Left lung (tissue), 10 donors: ENCODE results near the gene PIP5K1B. TPM values are rescaled to one million over a fixed set of nuclear protein-coding genes. Genes with fewer than 3 reads are reported as not detected.

ENCODE experiments used
- ATAC-seq: fragments of 200-7000 bp; cut with Tn5 transposase; one replicate; pipeline ENCODE4 v1.9.1; 2020; ENCODE audit warnings: moderate library complexity
- DNase-seq, 4 donors: peaks; one replicate each; pipeline ENCODE4 v3.0.0-alpha.2; 2013 to 2020
- H3K27ac ChIP-seq, 2 donors: fragments of 200-600 bp; sonication (generic) in 1 of 2; one replicate each; pipeline versions ENCODE4 v1.5.0 to v1.8.0; 2020 to 2021
- H3K27me3 ChIP-seq, 2 donors: fragments of 200-600 bp; sonication (generic) in 1 of 2; one replicate each; pipeline versions ENCODE4 v1.5.0 to v1.8.0; 2020 to 2021
- H3K36me3 ChIP-seq, 2 donors: fragments of 200-600 bp; sonication (generic) in 1 of 2; one replicate each; pipeline versions ENCODE4 v1.5.0 to v1.8.0; 2020 to 2021
- H3K4me1 ChIP-seq, 2 donors: fragments of 200-600 bp; one replicate each; pipeline ENCODE4 v1.8.0; 2021
- H3K4me3 ChIP-seq, 2 donors: fragments of 200-600 bp; sonication (generic) in 1 of 2; one replicate each; pipeline versions ENCODE4 v1.5.0 to v1.8.0; 2020 to 2021; ENCODE audit warnings: mild to moderate bottlenecking in 1 of 2
- H3K9me3 ChIP-seq, 2 donors: fragments of 200-600 bp; sonication (generic) in 1 of 2; one replicate each; pipeline versions ENCODE4 v1.5.0 to v1.8.0; 2020 to 2021
- intact Hi-C, 2 donors: fragments of 100-400 bp; cut with DNase I; formaldehyde crosslinking; loops; one replicate each; pipeline versions ENCODE4 v1.11.2 to v1.14.2; 2022
- polyA plus RNA-seq, 6 donors: library from polyadenylated mRNA; unstranded; fragments of 120-200 nt; gene quantifications; one replicate each; pipeline ENCODE4 v1.2.1, GENCODE V29; 2013; ENCODE audit not compliant: insufficient read length in 6 of 6
- total RNA-seq, 2 donors: library from RNA; stranded (reverse); fragmentation: NEBNext Ultra II Directional; extraction: Animal tissue kit (Norgen Biotek cat#: 25700); gene quantifications; one replicate each; pipeline ENCODE4 v1.2.1, GENCODE V29; 2021
- TF ChIP-seq, protein P1 (sequence below), 2 donors: fragments of 200-600 bp; sonication (generic) in 1 of 2; IDR thresholded peaks; one replicate each; pipeline versions ENCODE4 v1.5.0 to v1.8.0; 2021; ENCODE audit warnings: antibody characterized with exemption in 2 of 2
- donor health status: DM: no; HTN: yes; CAD: no.
- donor health status: DM: no; HTN: no; CAD: no.

The PIP5K1B gene
- total and polyA plus RNA-seq, 8 donors = 3.1 to 31.0 (median 4.2) TPM

DNA sequence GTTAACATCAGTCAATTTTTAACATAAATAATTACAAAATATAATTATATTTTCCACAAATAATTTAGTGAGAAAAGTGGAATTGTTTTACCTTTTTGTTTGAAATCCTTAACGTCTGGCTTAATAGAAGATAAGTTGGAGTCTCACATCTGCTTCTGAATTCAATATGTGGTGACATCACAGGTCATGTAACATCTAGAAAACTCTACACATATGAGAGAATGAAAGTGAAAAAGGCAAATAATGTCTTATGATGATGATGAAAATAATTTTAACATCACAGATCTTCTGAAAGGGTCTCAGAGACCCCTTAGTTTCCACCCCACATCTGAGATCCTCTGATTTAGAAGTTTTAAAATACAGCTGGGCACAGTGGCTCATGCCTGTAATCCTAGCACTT lies 227.4 kb downstream of the PIP5K1B start:
- H3K27ac ChIP-seq = no peak overlapping the region
- H3K4me1 ChIP-seq = no peaks in the 10 kb centered on the region
- TF ChIP-seq, protein P1, sequence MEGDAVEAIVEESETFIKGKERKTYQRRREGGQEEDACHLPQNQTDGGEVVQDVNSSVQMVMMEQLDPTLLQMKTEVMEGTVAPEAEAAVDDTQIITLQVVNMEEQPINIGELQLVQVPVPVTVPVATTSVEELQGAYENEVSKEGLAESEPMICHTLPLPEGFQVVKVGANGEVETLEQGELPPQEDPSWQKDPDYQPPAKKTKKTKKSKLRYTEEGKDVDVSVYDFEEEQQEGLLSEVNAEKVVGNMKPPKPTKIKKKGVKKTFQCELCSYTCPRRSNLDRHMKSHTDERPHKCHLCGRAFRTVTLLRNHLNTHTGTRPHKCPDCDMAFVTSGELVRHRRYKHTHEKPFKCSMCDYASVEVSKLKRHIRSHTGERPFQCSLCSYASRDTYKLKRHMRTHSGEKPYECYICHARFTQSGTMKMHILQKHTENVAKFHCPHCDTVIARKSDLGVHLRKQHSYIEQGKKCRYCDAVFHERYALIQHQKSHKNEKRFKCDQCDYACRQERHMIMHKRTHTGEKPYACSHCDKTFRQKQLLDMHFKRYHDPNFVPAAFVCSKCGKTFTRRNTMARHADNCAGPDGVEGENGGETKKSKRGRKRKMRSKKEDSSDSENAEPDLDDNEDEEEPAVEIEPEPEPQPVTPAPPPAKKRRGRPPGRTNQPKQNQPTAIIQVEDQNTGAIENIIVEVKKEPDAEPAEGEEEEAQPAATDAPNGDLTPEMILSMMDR (IDR thresholded peaks at IDR 0.05) = no peak
- H3K4me3 ChIP-seq = no peak overlapping the region
- no peaks in the 10 kb centered on the region for H3K27me3 ChIP-seq
- H3K9me3 ChIP-seq = no peaks in the 10 kb centered on the region
- ATAC-seq (no peak), DNase-seq (no peak)
- H3K36me3 ChIP-seq = peaks cover 0 to 6% of the 10 kb centered on the region in 2 donors
- intact Hi-C loops = no loop called here

DNA sequence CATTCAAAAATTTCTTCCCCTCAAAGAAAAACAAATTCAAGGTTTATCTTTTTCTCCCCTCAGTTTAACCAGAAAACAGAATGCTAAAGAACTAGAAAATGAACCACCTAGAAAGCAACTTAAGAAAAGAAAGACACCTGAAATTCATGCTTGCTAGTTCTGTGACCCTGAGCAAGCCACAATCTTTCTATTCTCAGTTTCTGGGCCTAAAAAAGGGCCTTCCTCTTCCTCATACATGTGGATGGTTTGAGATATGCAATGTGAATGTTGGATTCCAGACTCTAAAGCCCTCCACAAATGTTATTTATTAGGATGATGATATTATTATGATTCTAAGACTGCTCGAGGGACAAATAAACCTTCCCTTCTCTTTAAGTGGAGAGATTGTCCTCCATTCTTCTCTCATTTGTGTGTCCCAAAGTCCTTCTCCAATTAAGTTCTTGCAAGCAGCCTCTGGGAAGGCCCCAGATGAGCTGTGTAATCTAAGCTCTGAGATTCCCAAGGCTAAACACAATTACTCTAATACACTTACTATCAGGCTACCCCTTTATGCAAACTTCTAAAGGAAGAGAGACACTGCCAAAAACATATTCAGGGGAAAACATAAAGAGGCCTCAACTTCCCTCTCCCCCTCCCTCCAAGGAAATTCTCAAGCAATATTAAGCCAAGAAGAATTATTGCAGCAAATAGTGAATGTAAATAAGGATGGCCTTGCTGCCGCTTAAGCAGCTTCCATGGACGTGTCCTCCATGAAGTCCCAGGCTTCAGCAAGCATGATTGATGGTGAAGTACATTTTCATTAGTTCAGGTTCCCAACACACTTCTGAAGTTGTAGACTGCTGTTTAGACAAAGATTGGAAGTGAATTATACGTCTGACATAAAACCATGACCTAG lies 228.6 kb downstream of the PIP5K1B start:
- ATAC-seq (no peak), DNase-seq (no peak)
- no peak overlapping the region for H3K4me3 ChIP-seq
- peaks cover 0 to 6% of the 10 kb centered on the region in 2 donors for H3K36me3 ChIP-seq
- H3K27ac ChIP-seq = no peak overlapping the region
- H3K4me1 ChIP-seq = no peaks in the 10 kb centered on the region
- H3K27me3 ChIP-seq = no peaks in the 10 kb centered on the region
- H3K9me3 ChIP-seq = no peaks in the 10 kb centered on the region
- intact Hi-C loops = no loop called here
- TF ChIP-seq, protein P1 (IDR thresholded peaks at IDR 0.05) = no peak

DNA sequence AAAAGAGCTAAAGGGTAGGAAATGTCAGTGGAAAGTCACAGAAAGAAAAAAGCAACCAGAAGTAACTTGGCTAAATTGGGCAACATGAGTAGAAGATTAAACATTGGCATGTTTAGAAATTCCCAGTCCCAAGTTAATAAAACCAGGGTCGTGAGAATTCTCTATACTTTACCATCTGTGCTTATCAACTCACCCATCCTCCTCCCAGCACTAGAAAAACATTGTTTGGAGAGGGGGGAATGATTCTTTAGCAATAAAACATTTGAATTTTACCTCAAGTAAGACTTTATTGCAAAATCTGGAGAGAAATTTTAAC lies 229.2 kb downstream of the PIP5K1B start:
- ATAC-seq (no peak), DNase-seq (no peak)
- Histone ChIP-seq H3K4me3 (no peak overlapping the region), H3K4me1 (no peaks in the 10 kb centered on the region), H3K9me3 (no peaks in the 10 kb centered on the region), H3K27me3 (no peaks in the 10 kb centered on the region), H3K27ac (no peak overlapping the region), H3K36me3 (peaks cover 0 to 6% of the 10 kb centered on the region in 2 donors)
- intact Hi-C loops = no loop called here
- TF ChIP-seq, protein P1 (IDR thresholded peaks at IDR 0.05) = no peak

DNA sequence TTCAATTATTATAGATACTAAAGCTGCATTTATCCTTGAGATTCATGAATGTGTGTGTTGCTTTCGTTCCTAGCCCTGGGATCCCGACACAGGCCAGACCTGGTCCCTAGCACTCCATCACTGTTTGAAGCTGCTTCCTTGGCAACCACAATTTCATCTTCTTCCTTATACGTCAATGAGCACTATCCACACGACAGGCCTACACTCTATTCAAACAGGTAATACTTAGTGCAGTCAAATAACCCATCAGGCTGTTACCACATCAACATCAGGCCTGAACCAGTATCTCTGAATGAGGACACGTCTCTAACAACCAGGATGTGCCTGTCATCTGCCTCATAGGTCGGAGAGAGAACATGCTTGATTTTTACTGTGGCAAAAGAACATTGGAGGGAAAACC lies 235.5 kb downstream of the PIP5K1B start:
- Histone ChIP-seq H3K9me3 (no peaks in the 10 kb centered on the region), H3K27ac (no peak overlapping the region), H3K4me3 (no peak overlapping the region), H3K4me1 (no peaks in the 10 kb centered on the region), H3K27me3 (no peaks in the 10 kb centered on the region), H3K36me3 (peaks cover 0 to 11% of the 10 kb centered on the region in 2 donors)
- DNase-seq (no peak), ATAC-seq (no peak)
- TF ChIP-seq, protein P1 (IDR thresholded peaks at IDR 0.05) = no peak
- intact Hi-C loops = no loop called here

DNA sequence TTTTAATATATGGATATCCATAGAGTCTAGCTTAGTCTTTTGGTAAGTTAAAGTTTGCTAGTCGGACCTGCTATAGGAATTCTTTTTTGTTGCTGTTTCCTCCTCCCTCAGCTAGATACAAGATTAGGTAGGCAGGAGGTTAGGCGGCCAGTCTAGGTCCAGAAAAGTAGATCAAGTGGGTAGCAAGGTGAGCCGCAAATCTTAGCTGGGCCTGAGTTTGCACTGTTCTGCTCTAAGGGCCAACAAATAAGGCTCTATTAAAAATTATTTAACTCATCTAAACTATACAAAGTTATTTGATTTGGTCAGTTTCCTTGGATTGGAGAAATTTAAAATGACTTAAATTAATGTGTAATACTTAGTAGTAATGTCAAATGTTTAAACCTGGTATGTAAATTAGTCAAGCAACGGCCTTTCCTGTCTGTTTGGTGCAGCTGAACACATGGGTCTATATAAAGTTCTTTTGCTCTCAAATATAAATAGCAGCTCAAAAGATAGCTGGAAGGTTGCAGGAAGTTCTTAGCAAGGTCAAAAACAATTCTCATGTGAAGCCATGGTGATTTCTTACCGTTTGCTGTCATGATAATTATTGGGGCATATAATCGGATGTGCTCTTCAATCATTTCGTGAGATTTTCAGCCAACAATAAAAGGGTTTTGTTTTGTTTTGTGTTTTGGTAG lies 236.9 kb downstream of the PIP5K1B start:
- H3K9me3 ChIP-seq = no peaks in the 10 kb centered on the region
- peaks cover 0 to 11% of the 10 kb centered on the region in 2 donors for H3K36me3 ChIP-seq
- DNase-seq (no peak), ATAC-seq (no peak)
- no peak overlapping the region for H3K4me3 ChIP-seq
- H3K27ac ChIP-seq = no peak overlapping the region
- no peaks in the 10 kb centered on the region for H3K27me3 ChIP-seq
- intact Hi-C loops = no loop called here
- H3K4me1 ChIP-seq = no peaks in the 10 kb centered on the region
- TF ChIP-seq, protein P1 (IDR thresholded peaks at IDR 0.05) = no peak
